Central memory CD8-positive, alpha-beta T cell (primary cell): ENCODE data around the gene AFF1.
"Not testable (repeated sequence)": the region's sequence is repeated elsewhere in the genome, so short reads cannot be mapped to it uniquely, and the experiment has no call there.

Experiments
- ATAC-seq: fragments of 150-1000 bp; cut with Tn5 transposase; replicated peaks from 2 replicates; pipeline ENCODE4 v1.10.0; 2022; ENCODE audit warnings: mild to moderate bottlenecking, moderate FRiP score, moderate number of reproducible peaks; ENCODE audit not compliant: poor library complexity, severe bottlenecking; ENCODE audit errors: extremely low read depth
- DNase-seq, 2 donors: peaks; one replicate each; pipeline ENCODE4 v3.0.0; 2021; ENCODE audit warnings: low spot score in 2 of 2
- H3K27ac Mint-ChIP-seq: one replicate; pipeline ENCODE4 v1.8.0; 2022; ENCODE audit warnings: low read depth, mild to moderate bottlenecking, moderate library complexity, mixed read lengths
- H3K27me3 Mint-ChIP-seq: one replicate; pipeline ENCODE4 v1.8.0; 2022; ENCODE audit warnings: mixed read lengths
- H3K36me3 Mint-ChIP-seq: one replicate; pipeline ENCODE4 v1.8.0; 2022; ENCODE audit warnings: mild to moderate bottlenecking, moderate library complexity, mixed read lengths; ENCODE audit not compliant: insufficient read depth
- H3K4me1 Mint-ChIP-seq: one replicate; pipeline ENCODE4 v1.8.0; 2022; ENCODE audit warnings: mixed read lengths
- H3K4me3 Mint-ChIP-seq: one replicate; pipeline ENCODE4 v1.8.0; 2022; ENCODE audit warnings: mild to moderate bottlenecking, moderate library complexity, mixed read lengths
- H3K9me3 Mint-ChIP-seq: one replicate; pipeline ENCODE4 v1.8.0; 2022; ENCODE audit warnings: mixed read lengths

Gene AFF1

GRCh38 chr4:87126056-87126455 lies 191.2 kb downstream of the AFF1 start:
- Mint-ChIP-seq H3K27me3 (no peaks in the 10 kb centered on the region), H3K4me1 (peaks cover 15% of the 10 kb centered on the region), H3K36me3 (peaks cover 41% of the 10 kb centered on the region)

GRCh38 chr4:87128006-87128705 lies 193.3 kb downstream of the AFF1 start:
- no peaks in the 10 kb centered on the region for H3K9me3 Mint-ChIP-seq
- no peaks in the 10 kb centered on the region for H3K4me1 Mint-ChIP-seq
- no peak overlapping the region for H3K27ac Mint-ChIP-seq
- ATAC-seq, result no peak
- H3K36me3 Mint-ChIP-seq, result peaks cover 58% of the 10 kb centered on the region
- H3K27me3 Mint-ChIP-seq, result no peaks in the 10 kb centered on the region
- no peak overlapping the region for H3K4me3 Mint-ChIP-seq
- no peak for DNase-seq

More at GRCh38 chr4:87126056-87126455, 191.2 kb downstream of the AFF1 start:
- no peak for DNase-seq
- Mint-ChIP-seq H3K4me3 (no peak overlapping the region), H3K9me3 (no peaks in the 10 kb centered on the region), H3K27ac (no peak overlapping the region)
- no peak for ATAC-seq

GRCh38 chr4:87129681-87130080 lies 194.9 kb downstream of the AFF1 start:
- Mint-ChIP-seq H3K4me3 (no peak overlapping the region), H3K27me3 (no peaks in the 10 kb centered on the region), H3K9me3 (no peaks in the 10 kb centered on the region), H3K4me1 (no peaks in the 10 kb centered on the region), H3K27ac (no peak overlapping the region), H3K36me3 (peaks cover 65% of the 10 kb centered on the region)
- DNase-seq, result no peak
- no peak for ATAC-seq

- peaks cover 69% of the 10 kb centered on the region for H3K36me3 Mint-ChIP-seq
- no peaks in the 10 kb centered on the region for H3K27me3 Mint-ChIP-seq
- H3K9me3 Mint-ChIP-seq, result no peaks in the 10 kb centered on the region
- ATAC-seq (no peak), DNase-seq (no peak)
- H3K27ac Mint-ChIP-seq, result no peak overlapping the region
- H3K4me3 Mint-ChIP-seq, result no peak overlapping the region
- no peaks in the 10 kb centered on the region for H3K4me1 Mint-ChIP-seq
These were observed 196.3 kb downstream of the AFF1 start for GRCh38 chr4:87130985-87131703.

GRCh38 chr4:87132035-87132434 lies 197.2 kb downstream of the AFF1 start:
- Mint-ChIP-seq H3K4me1 (no peaks in the 10 kb centered on the region), H3K27ac (no peak overlapping the region), H3K36me3 (peaks cover 64% of the 10 kb centered on the region), H3K27me3 (no peaks in the 10 kb centered on the region), H3K9me3 (no peaks in the 10 kb centered on the region), H3K4me3 (no peak overlapping the region)
- ATAC-seq (no peak), DNase-seq (no peak)

- Mint-ChIP-seq H3K4me3 (no peak overlapping the region), H3K4me1 (no peaks in the 10 kb centered on the region), H3K27me3 (no peaks in the 10 kb centered on the region), H3K36me3 (peaks cover 62% of the 10 kb centered on the region), H3K9me3 (no peaks in the 10 kb centered on the region), H3K27ac (no peak overlapping the region)
- ATAC-seq, result no peak
- DNase-seq, result no peak
These were observed 198.4 kb downstream of the AFF1 start for GRCh38 chr4:87133183-87133582.

GRCh38 chr4:87134122-87134521 lies 199.3 kb downstream of the AFF1 start:
- H3K36me3 Mint-ChIP-seq, result peaks cover 55% of the 10 kb centered on the region
- H3K4me1 Mint-ChIP-seq, result no peaks in the 10 kb centered on the region
- H3K4me3 Mint-ChIP-seq, result no peak overlapping the region
- H3K27ac Mint-ChIP-seq, result no peak overlapping the region
- DNase-seq (no peak), ATAC-seq (no peak)
- H3K9me3 Mint-ChIP-seq, result no peaks in the 10 kb centered on the region
- H3K27me3 Mint-ChIP-seq, result no peaks in the 10 kb centered on the region

- H3K27ac Mint-ChIP-seq, result no peak overlapping the region
- H3K4me3 Mint-ChIP-seq, result no peak overlapping the region
- no peak for ATAC-seq
- H3K36me3 Mint-ChIP-seq, result peaks cover 15% of the 10 kb centered on the region
- no peaks in the 10 kb centered on the region for H3K9me3 Mint-ChIP-seq
- no peak for DNase-seq
- no peaks in the 10 kb centered on the region for H3K27me3 Mint-ChIP-seq
- no peaks in the 10 kb centered on the region for H3K4me1 Mint-ChIP-seq
These were observed 206.6 kb downstream of the AFF1 start for GRCh38 chr4:87141428-87141827.

- no peak for DNase-seq
- no peak for ATAC-seq
- H3K4me3 Mint-ChIP-seq, result no peak overlapping the region
- no peaks in the 10 kb centered on the region for H3K27me3 Mint-ChIP-seq
- no peaks in the 10 kb centered on the region for H3K9me3 Mint-ChIP-seq
- no peak overlapping the region for H3K27ac Mint-ChIP-seq
- no peaks in the 10 kb centered on the region for H3K4me1 Mint-ChIP-seq
- H3K36me3 Mint-ChIP-seq, result peaks cover 9% of the 10 kb centered on the region
These were observed 209.5 kb downstream of the AFF1 start for GRCh38 chr4:87144356-87144755.

- not testable (repeated sequence) for H3K36me3 Mint-ChIP-seq, H3K9me3 Mint-ChIP-seq, DNase-seq, ATAC-seq, H3K4me1 Mint-ChIP-seq, H3K27me3 Mint-ChIP-seq, H3K27ac Mint-ChIP-seq, H3K4me3 Mint-ChIP-seq
These were observed 211.1 kb downstream of the AFF1 start for GRCh38 chr4:87145934-87146333.

GRCh38 chr4:87147116-87147515 lies 212.3 kb downstream of the AFF1 start:
- ATAC-seq (no peak), DNase-seq (no peak)
- Mint-ChIP-seq H3K36me3 (peaks cover 9% of the 10 kb centered on the region), H3K27ac (no peak overlapping the region), H3K4me1 (peaks cover 6% of the 10 kb centered on the region), H3K4me3 (no peak overlapping the region), H3K9me3 (no peaks in the 10 kb centered on the region), H3K27me3 (no peaks in the 10 kb centered on the region)

GRCh38 chr4:87150498-87151261 lies 215.9 kb downstream of the AFF1 start:
- Mint-ChIP-seq H3K9me3 (no peaks in the 10 kb centered on the region), H3K4me3 (no peak overlapping the region), H3K36me3 (peaks cover 3% of the 10 kb centered on the region), H3K27ac (no peak overlapping the region), H3K27me3 (no peaks in the 10 kb centered on the region), H3K4me1 (peaks cover 6% of the 10 kb centered on the region)
- ATAC-seq (peak; percentile 46), DNase-seq (peak in 1 of 2 donors; percentile 41)
